ENCODE data around the gene DHRS4.
"Not testable (repeated sequence)": the region's sequence is repeated elsewhere in the genome, so short reads cannot be mapped to it uniquely, and the experiment has no call there.

Gene DHRS4

GRCh38 chr14:23941669-23942068 lies 11.9 kb upstream of the DHRS4 start:
- FAIRE-seq: no peak

- FAIRE-seq: no peak
Measured at GRCh38 chr14:23942587-23942986, 11.0 kb upstream of the DHRS4 start.

GRCh38 chr14:23949069-23949468 lies 4.5 kb upstream of the DHRS4 start:
- not testable (repeated sequence) for FAIRE-seq

- no peak for FAIRE-seq
Measured at GRCh38 chr14:23950411-23951135, 3.0 kb upstream of the DHRS4 start.

- FAIRE-seq: not testable (repeated sequence)
Measured at GRCh38 chr14:23951136-23951466, 2.5 kb upstream of the DHRS4 start.

GRCh38 chr14:23951590-23952201 lies 1.9 kb upstream of the DHRS4 start:
- no peak for FAIRE-seq

- not testable (repeated sequence) for FAIRE-seq
Measured at GRCh38 chr14:23953116-23953463, 480 bp upstream of the DHRS4 start.

- FAIRE-seq: not testable (repeated sequence)
Measured at GRCh38 chr14:23954279-23954614, 677 bp downstream of the DHRS4 start.

- not testable (repeated sequence) for FAIRE-seq
Measured at GRCh38 chr14:23954965-23955364, 1.4 kb downstream of the DHRS4 start.

- not testable (repeated sequence) for FAIRE-seq
Measured at GRCh38 chr14:23955811-23956210, 2.2 kb downstream of the DHRS4 start.

GRCh38 chr14:23957913-23958569 lies 4.5 kb downstream of the DHRS4 start:
- not testable (repeated sequence) for FAIRE-seq

- not testable (repeated sequence) for FAIRE-seq
Measured at GRCh38 chr14:23960899-23961298, 7.3 kb downstream of the DHRS4 start.

GRCh38 chr14:23961704-23962103 lies 8.1 kb downstream of the DHRS4 start:
- FAIRE-seq: not testable (repeated sequence)

- FAIRE-seq: not testable (repeated sequence)
Measured at GRCh38 chr14:23969130-23969480, 15.5 kb downstream of the DHRS4 start.

- FAIRE-seq: not testable (repeated sequence)
Measured at GRCh38 chr14:23969481-23970282, 16.1 kb downstream of the DHRS4 start.

- FAIRE-seq: not testable (repeated sequence)
Measured at GRCh38 chr14:23970283-23970659, 16.7 kb downstream of the DHRS4 start.

GRCh38 chr14:23973178-23973577 lies 19.6 kb downstream of the DHRS4 start:
- not testable (repeated sequence) for FAIRE-seq

- FAIRE-seq: not testable (repeated sequence)
Measured at GRCh38 chr14:23974041-23974440, 20.5 kb downstream of the DHRS4 start.

- not testable (repeated sequence) for FAIRE-seq
Measured at GRCh38 chr14:23977208-23977607, 23.6 kb downstream of the DHRS4 start.

GRCh38 chr14:23981951-23982813 lies 28.6 kb downstream of the DHRS4 start:
- FAIRE-seq: not testable (repeated sequence)

- no peak for FAIRE-seq
Measured at GRCh38 chr14:23984891-23985602, 31.5 kb downstream of the DHRS4 start.

GRCh38 chr14:23988223-23988606 lies 34.6 kb downstream of the DHRS4 start:
- FAIRE-seq: not testable (repeated sequence)

Measured in colon (tissue), 2 donors.